HFF-Myc (cell line): Measurements from ENCODE around the gene GNG7.

ENCODE experiments used
- DNase-seq: peaks from one replicate; pipeline ENCODE4 v3.0.0-alpha.2; 2011; ENCODE audit warnings: low read depth; ENCODE audit errors: extremely low read depth
- H3K4me3 ChIP-seq: replicated peaks from 2 replicates; pipeline ENCODE4 v1.5.1; 2011; ENCODE audit warnings: low read depth, mild to moderate bottlenecking, control low read depth, low read length
- TF ChIP-seq, protein P1 (sequence below): IDR thresholded peaks from 2 replicates; pipeline ENCODE4 v1.5.1; 2012; ENCODE audit warnings: mild to moderate bottlenecking, low read depth, low read length, control low read depth; ENCODE audit errors: missing control alignments

The GNG7 gene

DNA sequence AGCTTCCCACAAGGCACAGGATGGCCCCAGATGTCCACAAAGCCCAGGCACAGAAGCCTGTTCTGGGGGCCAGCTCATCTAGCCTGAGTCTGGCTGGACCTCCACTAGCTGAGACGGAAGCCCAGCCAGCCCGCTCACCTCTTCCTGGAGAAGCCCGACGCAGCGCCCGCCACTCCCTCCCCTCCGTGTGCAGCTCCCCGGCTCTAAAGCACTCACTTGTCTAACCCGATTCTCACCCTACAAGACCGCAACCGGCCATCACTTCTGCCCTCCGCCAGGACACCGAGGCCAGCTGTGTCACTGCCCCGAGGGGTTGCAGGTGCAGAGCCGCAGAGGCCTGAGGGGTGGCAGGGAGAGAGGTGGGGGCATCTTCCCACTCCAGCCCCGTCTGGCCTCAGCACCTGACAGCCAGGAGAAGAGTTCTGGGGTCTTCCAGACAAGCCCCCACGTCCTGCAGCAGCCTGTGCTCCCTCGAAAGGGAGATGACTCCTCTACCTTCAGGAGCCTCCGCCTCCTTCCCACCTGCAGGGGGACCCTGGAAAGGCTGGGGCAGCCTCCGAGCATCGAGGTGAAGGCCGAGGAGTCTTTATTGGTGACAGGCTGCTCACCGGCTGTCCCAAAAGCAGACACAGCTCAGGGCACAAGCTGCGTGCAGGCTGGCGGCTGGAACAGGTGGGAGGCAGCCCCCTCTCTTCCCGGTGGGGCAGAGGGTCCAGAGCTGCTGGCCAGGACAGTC, 24.6 kb upstream of the GNG7 start:
- no peak overlapping the region for H3K4me3 ChIP-seq
- DNase-seq = no peak
- TF ChIP-seq, protein P1, sequence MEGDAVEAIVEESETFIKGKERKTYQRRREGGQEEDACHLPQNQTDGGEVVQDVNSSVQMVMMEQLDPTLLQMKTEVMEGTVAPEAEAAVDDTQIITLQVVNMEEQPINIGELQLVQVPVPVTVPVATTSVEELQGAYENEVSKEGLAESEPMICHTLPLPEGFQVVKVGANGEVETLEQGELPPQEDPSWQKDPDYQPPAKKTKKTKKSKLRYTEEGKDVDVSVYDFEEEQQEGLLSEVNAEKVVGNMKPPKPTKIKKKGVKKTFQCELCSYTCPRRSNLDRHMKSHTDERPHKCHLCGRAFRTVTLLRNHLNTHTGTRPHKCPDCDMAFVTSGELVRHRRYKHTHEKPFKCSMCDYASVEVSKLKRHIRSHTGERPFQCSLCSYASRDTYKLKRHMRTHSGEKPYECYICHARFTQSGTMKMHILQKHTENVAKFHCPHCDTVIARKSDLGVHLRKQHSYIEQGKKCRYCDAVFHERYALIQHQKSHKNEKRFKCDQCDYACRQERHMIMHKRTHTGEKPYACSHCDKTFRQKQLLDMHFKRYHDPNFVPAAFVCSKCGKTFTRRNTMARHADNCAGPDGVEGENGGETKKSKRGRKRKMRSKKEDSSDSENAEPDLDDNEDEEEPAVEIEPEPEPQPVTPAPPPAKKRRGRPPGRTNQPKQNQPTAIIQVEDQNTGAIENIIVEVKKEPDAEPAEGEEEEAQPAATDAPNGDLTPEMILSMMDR = no peak

DNA sequence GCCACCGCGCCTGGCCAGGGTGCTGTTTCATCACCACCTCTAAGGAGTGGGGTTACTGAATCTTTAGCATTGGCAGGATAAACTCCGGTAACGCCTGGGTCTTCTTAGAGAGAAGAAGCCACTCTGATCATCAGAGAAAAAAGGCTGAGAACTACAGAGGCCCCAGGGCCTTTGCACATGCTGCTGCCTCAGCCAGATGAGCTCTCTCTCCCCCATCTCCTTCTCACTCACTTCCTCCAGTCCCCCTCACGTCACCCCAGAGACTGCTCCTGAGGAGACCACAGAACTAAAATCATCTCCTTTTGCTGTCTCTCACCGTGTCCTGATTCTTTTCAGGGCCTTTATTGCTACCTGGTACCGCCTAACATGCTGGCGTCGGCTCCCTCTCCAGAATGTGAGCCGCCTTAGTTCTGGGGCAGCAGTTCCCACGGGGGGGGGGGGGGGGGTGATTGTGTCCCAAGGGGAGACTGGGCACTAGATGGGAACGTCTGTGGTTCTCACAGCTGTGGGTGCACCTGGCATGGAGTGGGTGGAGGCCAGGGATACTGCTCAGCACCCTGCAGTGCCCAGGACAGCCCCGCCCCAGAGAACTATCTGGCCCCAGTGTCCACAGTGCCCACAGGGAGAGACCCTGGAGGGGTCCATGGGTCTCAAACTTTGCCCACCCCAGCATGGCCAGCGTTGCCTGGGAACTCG, 23.8 kb upstream of the GNG7 start:
- TF ChIP-seq, protein P1 = no peak
- H3K4me3 ChIP-seq = no peak overlapping the region
- no peak for DNase-seq

DNA sequence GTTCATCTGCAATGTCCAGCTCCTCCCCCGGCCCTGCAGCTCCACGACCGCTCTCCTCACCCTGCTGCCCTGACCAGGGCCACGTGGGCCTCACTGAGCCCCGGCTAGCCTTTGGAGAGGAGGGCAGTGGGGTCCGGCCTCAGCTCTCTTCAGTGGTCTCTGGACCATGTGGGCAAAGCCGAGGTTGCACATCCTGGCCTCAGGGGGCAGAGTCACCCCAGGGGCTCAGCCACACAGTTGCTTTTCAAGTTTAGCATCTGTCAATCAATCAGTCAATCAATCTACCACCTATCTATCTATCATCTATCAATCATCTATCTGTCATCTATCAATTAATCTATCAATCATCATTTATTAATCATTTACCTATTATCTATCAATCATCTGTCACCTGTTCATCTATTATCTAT, 21.7 kb upstream of the GNG7 start:
- no peak for DNase-seq
- H3K4me3 ChIP-seq = no peak overlapping the region
- TF ChIP-seq, protein P1 = no peak

DNA sequence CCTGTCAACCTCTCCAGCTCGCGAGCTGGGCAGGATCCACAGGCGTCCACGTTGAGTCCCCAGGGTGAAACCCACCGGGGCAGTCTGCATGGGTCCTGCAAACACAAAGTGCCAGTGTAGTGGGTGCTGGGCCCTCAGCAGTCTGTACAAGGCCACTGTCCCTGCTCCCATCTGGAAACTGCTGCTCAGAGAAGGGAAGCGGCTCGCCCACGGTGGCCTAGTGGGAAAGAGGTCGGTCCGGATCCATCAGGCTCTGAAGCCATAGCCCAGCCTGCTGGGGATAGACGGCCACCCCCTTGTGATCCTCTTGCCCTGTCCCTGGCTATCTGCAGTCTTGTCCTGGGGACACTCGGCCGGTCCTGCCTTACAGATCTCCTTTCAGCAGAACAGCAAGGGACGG, 21.3 kb upstream of the GNG7 start:
- TF ChIP-seq, protein P1 = no peak
- no peak for DNase-seq
- no peak overlapping the region for H3K4me3 ChIP-seq

DNA sequence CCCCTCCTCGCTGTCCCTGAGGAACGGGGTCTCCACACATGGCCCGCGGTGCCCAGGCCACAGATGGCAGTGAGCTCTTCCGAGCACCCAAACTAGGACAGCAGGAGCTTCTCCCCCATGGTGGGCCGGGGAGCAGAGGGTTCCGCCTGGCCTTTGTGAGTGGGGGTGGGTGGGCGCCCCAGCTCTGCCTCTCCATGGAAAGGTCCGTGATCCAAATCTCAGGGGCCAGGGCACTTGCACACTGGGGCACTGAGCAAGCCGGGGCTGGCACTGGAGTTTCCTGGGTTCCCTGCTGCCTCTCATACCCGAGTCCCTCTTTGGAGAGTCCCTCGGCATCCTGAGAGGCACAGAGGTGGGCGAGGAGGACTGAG, 20.8 kb upstream of the GNG7 start:
- TF ChIP-seq, protein P1 = no peak
- no peak for DNase-seq
- H3K4me3 ChIP-seq = no peak overlapping the region

DNA sequence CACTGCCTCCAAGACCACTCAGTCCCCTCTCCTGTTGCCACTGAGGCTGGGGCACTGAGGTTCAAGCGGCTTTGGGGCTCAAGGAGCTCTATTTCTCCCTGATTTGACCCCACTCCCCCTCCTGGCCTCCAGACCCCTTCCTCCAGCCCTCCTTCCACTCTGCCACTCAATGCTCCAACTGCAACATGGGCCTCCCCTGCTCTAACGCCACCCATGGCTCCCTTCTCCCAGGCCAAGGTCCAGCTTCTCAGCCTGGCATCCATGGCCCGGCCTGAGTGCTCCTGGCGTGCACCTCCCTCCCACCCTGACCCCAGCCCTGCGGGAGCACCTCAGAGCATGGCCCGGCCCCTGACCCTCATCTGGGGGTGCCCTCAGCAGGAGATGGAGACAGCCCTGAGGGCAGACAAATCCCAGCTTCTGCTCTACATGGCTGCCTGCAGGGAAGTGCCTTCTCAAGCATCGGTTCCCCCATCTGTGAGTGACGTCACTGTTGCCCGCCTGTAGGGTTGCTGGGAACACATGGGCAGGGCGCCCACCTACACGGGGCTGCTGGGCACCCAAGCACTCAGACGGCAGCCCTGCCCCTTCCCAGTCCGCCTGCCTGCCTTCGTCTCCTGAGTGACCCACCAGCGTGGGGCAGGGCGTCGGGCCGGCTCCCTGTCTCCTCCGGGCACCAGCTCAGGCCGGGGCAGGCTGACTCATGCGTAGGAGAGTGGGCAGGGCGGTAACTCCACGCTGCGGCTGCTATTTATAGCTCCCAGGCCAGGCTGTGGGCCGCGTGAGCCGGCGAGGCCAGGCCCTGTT, 20.2 kb upstream of the GNG7 start:
- no peak for DNase-seq
- H3K4me3 ChIP-seq = no peak overlapping the region
- TF ChIP-seq, protein P1 = no peak
